NB4 (cell line): ENCODE data around the gene PPP1R12B.
"Not testable (repeated sequence)": the region's sequence is repeated elsewhere in the genome, so short reads cannot be mapped to it uniquely, and the experiment has no call there.

Experiments used
- CTCF ChIP-seq: IDR thresholded peaks from one replicate; pipeline ENCODE4 v1.5.1; 2012; ENCODE audit warnings: low read depth, low read length
- MYC ChIP-seq: IDR thresholded peaks from 2 replicates; pipeline ENCODE4 v1.6.1; 2011; ENCODE audit warnings: low read depth, low read length
- POLR2A ChIP-seq: IDR thresholded peaks from 2 replicates; pipeline ENCODE4 v1.6.1; 2011; ENCODE audit warnings: mild to moderate bottlenecking; ENCODE audit not compliant: insufficient read length; ENCODE audit errors: extremely low read depth
- TF ChIP-seq, protein P1 (sequence below): IDR thresholded peaks from 2 replicates; pipeline ENCODE4 v1.6.1; 2011; ENCODE audit warnings: low read depth, low read length

DNA sequence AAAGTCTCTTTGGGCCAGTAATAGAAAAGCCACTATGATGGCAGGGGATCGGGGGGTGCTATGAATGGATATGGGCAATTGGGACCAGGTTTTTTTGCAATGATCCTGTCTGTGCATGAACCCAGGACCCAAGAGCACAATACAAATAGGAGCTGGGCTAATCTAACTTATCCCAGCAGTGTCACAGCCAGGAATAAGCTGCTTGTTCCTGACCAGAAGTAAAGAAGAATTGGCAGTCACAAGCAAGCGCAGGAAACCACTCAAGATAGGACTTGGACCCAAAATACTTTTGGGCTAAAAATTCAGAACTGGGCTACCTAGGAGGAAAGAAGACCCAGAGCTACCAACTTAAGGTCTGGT lies 172.3 kb downstream of the PPP1R12B start:
- TF ChIP-seq CTCF, POLR2A, MYC: not testable (repeated sequence)
- TF ChIP-seq, protein P1, sequence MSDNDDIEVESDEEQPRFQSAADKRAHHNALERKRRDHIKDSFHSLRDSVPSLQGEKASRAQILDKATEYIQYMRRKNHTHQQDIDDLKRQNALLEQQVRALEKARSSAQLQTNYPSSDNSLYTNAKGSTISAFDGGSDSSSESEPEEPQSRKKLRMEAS, result not testable (repeated sequence)
